DMS53 treated with DMSO at 0.1 percent for 48 hours (cell line): ENCODE results near the gene SPOCK3.
"Not testable (repeated sequence)": the region's sequence is repeated elsewhere in the genome, so short reads cannot be mapped to it uniquely, and the experiment has no call there.

Source experiments
- DNase-seq: peaks from one replicate; lab custom pipeline; 2025; ENCODE audit not compliant: unreplicated experiment; lab: John Stamatoyannopoulos, UW

SPOCK3 gene

DNA sequence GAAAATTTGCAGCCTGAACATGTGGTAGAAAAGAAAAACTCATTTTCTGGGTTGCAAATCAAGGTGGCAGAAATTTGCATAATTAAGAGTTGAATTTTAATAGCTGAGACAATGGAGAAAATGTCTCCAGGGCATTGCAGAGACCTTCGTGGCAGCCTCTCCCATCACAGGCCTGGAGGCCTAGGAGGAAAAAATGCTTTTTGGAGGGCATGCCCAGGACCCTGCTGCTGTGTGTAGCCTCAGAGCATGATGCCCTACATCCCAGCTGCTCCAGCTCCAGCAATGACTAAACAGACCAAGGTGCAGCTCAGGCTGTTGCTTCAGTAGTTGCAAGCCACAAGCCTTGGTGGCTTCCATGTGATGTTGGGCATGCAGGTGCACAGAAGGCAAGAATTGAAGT, 266.1 kb downstream of the SPOCK3 start:
- DNase-seq: not testable (repeated sequence)

DNA sequence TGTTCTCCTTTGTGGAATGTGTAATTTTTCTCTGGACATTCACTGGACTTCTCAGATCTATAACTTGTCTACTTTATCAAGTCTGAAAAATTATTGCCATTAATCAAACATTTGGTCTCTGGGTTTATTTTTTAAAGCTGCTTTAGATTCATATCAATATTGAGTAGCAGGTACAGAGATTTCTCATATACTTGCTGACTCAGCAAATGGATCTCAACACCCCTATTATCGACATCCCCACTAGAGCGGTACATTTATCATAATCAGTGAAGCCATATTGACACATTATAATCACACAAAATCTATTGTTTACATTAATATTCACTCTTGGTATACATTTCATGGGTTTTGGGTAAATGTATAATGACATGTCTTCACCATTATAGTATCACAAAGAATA, 268.7 kb downstream of the SPOCK3 start:
- no peak for DNase-seq

DNA sequence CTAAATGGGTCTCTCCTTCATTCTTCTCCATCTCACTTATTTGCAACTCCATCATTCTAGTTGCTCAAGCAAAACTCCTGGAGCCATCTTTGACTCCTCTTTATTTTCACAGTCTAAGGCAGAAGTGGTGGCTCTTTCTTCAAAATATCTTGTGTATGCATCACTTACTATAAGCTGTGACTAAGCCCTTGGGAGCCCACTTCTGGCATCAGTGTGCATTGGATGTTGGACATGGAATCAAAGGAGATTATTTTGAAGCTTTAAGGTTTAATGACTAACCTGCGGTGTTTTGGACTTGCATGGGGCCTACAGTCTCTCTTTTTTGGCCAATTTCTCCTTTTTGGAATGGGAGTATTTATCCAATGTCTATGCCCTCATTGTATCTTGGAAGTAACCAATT, 276.8 kb downstream of the SPOCK3 start:
- no peak for DNase-seq

DNA sequence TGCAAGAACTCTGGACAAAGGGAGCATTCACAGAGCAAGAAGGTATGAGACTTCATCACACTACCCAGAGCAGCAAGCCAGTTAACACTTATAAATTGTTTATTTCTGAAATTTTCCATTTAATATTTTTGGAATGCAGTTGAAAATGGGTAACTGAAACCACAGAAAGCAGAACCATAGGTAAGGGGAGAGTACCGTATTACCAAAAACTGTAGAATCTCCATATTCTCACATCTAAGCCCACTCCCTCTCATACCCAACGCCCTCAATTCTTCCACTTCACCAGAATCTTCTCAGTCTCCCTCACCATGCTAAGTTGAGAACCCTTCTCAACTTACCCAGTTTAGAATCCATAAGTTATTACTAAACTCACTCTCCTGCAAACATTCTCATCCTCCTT, 277.8 kb downstream of the SPOCK3 start:
- no peak for DNase-seq

DNA sequence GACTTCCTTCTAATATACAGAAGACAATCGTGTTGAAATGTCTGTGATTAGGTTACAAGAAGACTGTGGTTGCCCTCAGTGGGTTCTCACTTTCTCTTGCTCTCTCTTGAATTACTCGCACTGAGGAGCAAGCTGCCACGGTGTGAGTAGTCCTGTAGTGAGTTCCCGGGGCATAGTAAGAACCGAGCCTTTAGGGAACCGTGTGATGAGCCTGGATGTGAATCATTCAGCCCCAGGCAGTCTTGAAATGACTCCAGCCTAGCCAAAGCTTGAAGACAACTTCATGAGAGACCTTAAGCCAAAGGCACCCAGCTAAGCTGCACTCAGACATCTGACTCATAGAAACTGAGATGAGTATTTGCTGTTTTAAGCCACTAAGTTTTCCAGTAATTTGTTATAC, 292.7 kb downstream of the SPOCK3 start:
- no peak for DNase-seq

DNA sequence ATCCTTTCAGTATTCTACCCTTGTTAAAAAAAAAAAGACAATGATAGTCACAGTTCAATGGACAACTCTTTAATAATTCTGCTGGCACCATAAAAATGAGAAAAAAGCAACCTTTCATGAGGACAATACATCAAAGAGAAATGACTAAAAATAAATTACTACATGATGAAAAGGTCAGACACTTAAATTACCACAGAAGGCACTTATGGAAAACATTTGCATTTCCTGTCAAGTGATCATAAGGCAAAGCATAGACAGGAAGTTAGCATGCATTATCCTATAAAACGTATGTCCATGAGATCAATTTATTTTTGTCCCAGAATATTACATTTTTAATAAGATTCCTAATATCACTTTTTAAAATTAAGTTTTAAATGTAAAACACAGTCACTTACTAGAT, 303.8 kb downstream of the SPOCK3 start:
- no peak for DNase-seq

DNA sequence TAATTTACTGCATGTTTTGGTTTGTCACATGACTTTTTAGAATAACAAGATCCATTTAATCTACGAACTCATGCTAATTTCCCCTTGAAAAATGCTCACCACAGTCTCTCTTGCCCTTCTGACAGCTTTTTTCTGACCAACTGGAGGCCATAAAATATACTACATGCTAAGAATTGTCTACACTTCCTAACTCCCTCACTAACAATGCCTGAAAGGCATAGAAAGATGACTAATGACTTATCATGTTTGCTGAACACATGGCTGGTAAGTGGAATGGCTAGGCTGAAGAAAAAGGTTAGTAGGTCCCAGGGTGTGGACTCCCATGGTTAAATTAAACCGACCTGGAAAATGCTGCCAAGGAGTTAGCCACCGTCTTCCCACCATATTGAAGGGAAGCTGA, 309.9 kb downstream of the SPOCK3 start:
- DNase-seq: peak; percentile 49

DNA sequence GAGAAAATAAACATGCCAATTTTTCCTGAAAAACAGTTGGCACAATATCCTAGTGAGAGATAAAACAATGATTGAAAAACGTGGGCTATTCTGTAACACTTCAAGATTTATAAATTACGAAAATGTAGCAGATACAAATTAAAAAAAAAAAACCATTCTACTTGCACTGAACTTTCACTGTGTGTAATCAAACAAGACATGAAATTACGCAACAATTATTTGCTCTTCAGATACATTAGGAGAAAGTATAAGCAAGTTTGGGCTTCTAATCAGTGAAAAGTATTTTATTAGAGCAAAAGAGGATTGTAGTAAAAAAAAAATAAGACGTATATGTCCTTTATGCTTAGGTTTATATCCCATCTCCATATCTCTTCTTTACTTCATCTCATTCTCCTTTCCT, 320.4 kb downstream of the SPOCK3 start:
- DNase-seq: no peak

DNA sequence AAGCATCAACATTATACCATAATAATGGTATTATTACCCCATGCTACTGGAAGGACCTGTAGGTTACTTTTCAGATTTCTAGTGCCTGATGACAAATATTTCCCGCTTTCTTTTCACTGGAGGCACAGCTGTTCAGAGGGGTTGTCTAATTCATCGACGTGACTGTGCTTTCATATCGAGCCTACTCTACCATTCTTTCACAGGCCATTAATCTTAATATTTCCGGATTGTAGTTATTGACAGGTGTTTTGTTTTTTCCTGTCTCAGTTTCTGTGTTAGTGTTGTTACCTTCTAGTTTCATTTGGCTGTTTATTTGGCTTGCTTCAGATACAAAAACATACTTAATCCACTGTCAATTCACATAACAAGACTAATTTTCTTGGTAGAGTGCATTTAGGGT, 330.9 kb downstream of the SPOCK3 start:
- DNase-seq: no peak

DNA sequence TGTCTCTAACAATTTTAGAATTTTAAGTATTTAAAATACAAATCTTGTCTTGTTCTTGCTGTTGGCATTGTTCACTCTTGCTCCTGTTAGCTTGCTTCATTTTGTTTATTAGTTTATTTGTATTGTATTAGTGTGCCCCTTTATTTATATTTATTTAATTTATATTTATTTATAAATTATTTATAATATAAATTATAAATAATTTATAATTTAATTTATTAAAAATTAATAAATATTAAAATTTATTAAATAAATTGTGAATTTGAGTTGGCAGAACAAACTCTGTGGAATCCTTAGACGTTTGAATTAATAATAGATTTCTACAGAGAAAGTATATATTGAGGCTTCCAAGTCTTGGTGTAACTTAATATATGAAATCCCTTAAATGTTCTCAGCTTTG, 331.4 kb downstream of the SPOCK3 start:
- DNase-seq: no peak

DNA sequence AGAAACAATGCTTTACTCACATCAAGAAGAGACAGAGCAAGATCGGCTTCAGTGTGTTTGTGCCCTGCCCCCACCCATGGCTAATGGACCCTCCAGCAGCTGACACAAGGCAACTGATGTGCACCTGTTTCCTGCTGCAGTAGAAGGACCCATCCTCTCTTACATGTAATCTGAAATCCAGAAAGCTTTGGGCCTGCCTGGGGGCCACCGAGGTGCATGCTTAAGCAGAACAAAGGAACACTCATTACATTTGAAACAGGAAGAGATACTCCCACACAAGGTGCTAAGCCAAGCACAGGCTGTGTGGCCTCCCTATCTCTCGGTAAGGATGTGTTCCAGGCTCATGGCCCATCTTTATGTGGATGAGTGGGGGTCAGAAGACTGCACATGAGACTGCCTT, 338.0 kb downstream of the SPOCK3 start:
- no peak for DNase-seq

DNA sequence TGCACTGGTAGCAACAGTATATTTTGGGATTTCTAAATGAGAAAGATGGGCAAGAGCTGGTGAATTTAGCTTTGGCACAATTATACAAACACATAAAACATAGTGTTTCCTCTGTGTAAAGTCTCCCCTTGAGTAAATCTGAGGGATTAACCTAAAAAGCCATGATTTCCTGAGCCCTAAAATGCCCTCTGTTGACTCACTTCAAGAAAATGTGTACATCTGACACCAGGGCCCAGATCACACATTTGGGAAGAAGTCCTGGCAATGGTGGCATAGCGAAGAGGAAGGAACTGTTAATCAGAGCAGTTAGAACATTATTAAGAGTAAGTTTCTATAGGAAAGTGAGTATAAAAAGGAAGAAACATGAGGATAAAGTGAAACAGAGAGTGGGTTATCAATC, 338.5 kb downstream of the SPOCK3 start:
- no peak for DNase-seq

DNA sequence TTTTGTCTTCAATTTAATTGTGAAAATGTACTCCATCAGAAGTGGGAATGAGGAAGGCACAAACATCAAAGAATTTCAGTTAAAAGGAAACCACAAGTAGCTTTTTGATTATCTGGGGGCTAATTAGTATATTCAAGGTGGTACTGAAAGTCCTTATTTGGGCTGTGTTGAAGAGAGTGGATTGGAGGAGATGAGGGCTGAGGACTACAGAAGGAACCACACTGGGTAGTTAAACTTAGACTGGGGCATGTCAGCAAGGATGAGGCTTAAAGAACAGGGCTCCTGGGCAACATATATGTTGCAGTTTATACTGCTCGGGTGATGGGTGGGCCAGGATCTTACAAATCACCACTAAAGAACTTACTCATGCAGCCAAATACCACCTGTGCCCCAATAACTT, 346.8 kb downstream of the SPOCK3 start:
- no peak for DNase-seq

DNA sequence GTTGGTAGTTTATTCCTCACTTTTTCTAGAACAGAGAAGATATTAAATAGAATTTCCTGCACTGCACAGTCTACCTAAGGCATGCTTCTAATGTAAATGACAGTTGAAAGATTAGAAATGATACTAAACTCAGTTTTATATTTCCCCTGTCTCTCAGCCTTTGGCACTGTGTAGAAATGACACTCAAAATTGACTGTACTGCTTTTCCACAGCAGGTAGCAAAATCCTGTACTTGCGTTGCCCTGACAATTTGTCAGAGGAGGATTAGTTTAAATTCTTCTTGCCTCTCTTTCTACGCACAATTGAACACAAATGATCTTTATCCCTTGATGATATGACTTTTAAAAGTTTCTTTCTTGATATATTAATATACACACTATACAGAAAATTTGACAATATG, 347.6 kb downstream of the SPOCK3 start:
- no peak for DNase-seq

DNA sequence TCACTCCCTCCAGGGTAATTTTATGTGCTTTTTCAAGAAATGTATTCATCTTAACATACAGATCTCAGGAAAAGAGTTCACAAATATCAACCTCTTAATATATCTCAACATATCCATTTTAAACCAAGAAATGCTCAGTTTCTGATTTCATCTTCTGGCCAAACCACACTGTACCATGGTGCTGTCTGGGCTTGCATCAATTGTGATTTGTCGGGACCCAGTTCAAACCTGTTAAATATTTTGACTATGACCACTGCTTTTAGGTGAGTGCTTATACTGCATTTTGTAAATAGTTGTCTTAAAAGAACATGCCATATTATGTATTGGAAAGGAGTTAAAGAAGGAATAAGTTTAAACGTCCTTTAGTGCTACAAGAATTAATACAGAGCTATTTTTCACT, 352.1 kb downstream of the SPOCK3 start:
- DNase-seq: no peak

DNA sequence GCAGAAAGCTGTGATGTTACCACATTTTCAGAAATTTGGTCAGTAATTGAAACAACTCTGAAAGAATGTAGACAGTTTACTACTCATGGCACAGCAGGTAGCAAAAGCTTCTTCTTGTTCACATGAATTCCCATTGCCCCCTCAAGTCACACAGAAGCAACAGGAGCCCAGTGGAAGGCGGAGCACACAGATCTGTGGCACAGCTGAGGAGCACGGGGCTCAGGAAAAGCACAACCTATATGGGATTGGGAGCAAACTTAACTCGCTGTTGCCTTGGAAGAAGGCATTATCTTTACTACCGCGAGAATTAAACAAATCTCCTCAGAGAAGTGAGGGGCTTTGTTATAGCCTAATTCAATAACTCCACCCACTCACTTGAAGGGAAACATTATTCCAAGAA, 358.5 kb downstream of the SPOCK3 start:
- no peak for DNase-seq

DNA sequence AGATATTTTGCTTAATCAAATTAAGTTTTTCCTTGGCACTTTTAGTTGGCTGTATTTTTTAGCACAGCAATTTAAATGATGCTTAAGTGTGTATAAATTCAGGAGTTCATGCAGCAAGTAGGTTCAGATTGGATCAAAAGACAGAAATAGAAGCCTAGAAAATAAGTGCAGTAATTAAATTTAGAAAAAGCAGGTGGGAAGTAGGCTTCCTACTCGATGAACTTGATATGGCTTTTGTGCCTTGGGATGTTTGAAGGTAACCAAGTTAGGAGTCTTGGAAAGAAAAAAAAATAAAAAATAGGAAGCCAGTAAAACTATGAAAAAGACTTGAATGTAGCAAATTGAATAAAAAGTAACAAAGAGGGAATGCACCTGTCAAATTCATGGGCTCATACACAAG, 372.3 kb downstream of the SPOCK3 start:
- no peak for DNase-seq

DNA sequence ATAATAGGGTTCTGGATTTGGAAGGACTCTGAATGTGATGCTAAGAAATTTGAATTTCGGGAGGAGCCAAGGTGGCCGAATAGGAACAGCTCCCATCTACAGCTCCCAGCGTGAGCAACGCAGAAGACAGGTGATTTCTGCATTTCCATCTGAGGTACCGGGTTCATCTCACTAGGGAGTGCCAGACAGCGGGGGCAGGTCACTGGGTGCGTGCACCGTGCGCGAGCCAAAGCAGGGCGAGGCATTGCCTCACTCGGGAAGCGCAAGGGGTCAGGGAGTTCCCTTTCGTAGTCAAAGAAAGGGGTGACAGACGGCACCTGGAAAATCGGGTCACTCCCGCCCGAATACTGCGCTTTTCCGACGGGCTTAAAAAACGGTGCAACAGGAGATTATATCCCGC, 383.9 kb downstream of the SPOCK3 start:
- DNase-seq: not testable (repeated sequence)

DNA sequence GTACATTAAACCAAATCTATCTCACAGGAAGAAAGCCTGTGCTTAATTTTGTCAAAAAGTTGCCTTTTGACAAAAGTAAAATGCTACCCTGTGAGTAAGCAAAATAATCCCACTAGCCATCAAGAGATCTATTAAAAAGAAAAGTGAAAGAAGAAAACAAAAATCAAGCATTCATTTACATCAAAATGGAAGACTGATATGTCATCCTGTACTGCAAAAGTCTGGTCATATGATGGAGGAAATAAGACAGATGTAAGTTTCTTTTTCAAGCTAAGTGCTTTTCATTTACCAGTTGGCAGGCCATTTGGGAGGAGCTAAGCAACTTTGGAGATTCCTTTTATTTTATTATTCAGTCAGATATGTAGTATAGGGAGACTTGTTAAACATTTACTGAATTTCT, 387.4 kb downstream of the SPOCK3 start:
- DNase-seq: no peak

DNA sequence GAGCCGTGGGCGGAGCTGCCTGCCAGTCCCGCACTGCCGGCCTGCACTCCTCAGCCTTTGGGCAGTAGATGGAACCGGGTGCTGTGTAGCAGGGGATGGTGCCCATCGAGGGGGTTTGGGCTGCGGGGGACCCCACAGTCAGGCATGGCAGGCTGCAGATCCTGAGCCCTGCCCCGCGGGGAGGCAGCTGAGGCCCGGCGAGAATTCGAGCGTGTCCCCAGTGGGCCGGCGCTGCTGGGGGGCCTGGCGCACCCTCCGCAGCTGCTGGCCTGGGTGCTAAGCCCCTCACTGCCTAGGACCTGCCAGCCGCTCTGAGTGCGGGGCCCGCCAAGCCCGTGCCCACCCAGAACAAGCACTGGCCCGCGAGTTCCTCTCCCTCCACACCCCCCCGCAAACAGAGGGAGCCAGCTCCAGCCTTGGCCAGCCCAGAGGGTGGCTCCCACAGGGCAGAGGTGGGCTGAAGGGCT, 391.5 kb downstream of the SPOCK3 start:
- no peak for DNase-seq

DNA sequence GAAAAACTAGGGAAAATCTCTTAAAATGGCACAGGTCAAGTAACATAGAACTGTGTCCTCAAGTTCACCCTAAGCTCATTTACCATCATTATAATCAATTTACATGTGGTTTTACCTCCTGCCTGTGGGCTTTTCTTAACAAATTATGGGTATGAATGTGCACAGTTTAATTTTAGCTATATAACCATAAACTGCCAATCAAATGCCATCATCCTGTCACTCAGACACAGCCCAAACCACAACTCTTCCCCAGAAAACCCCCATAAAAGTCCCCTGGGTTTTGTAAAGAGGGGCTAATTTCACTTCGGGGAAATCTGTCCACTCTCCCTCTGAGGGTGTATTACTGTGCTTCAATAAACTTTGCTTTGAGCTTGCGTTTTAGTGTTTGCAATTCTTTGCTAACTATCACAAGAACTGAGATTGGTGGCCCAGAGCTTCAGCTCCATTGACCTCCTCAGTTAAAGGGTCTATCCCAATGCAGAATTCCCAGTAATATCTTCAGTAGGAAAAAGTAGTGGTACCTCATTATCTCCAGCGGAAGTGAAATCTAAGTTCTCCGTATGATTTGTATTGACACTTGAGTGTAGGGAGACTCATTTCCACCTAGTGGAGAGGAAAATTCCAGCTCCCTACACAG, 394.6 kb downstream of the SPOCK3 start:
- DNase-seq: no peak

DNA sequence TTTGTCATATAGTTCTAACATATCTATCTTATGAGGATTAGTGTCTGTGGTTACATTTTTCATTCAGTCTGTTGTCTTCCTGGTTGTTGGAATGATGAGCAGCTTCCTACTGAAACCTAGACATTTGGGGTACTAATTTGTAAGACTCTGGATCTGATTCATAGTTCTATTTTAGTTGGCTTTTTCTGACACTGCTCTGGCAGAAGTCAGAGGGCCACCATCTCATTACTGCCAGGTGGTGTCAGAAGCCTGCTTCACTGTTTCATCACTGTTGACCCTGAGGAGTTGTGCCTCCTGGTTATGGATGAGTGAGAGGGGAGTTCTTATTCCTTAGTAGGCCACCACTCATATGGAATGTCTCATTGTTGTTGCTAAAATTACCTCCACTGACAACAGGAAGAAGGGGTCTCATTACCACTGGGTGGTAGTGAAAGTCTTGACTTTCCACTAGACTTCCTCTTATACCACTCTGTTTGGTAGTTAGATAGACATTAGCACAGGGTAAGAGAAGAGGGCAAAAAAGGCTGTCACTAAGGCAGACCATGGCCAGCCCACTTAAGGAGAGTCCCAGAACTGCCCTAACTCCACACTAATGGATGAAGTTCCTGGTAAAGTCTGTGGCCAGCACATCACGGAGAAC, 395.2 kb downstream of the SPOCK3 start:
- DNase-seq: no peak

DNA sequence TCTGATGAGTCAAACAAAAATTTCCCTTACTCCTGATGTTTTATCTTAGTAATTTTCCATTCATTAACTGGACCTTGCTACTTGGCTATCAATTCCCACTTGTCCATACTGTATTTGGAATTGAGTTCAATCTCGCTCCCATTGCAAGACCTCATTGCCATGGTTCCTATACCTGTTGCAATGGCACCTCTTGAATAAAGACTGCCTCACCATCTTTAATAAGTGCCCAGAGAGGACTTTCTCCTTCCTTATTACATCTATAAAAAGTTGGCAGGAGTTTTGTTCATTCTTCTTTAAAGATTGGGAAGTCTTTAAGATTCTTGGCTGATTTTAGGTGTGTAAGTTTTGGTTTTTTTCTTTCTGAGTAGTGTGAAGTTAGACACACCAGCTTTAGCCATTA, 397.4 kb downstream of the SPOCK3 start:
- DNase-seq: no peak
